H1 (cell line): Measurements from ENCODE around the gene ACAD9. TPM values are rescaled to one million over a fixed set of nuclear protein-coding genes. Genes with fewer than 3 reads are reported as not detected.

Experiments
- CTCF ChIA-PET: fragments of 300-600 bp; sonication (Branson Sonifier 250); formaldehyde crosslinking; loops from one replicate; lab custom pipeline; 2021; ENCODE audit not compliant: partially characterized antibody; lab: Charles Lee
- POLR2A ChIA-PET: fragments of 300-600 bp; sonication (Branson Sonifier 250); formaldehyde crosslinking; loops from one replicate; lab custom pipeline; 2021; ENCODE audit warnings: inconsistent platforms; ENCODE audit not compliant: partially characterized antibody; lab: Charles Lee
- DNase-seq, 2 experiments: peaks; one replicate each; pipeline versions ENCODE4 v3.0.0 to v3.0.0-alpha.2; 2010 to 2022; ENCODE audit warnings: low spot score in 2 of 2, low read depth in 1 of 2, mixed read lengths in 1 of 2
- FAIRE-seq: peaks from 2 replicates; lab custom pipeline; 2011; peaks lifted over from hg19 to GRCh38; lab: Jason Lieb, UNC
- H2AFZ ChIP-seq: 2 replicates; pipeline ENCODE4 v1.8.1; 2012; ENCODE audit warnings: low read length, inconsistent platforms
- H2AK5ac ChIP-seq: 2 replicates; pipeline ENCODE4 v1.6.1; 2013; ENCODE audit warnings: low read depth, low read length
- H2BK120ac ChIP-seq: replicated peaks from 2 replicates; pipeline ENCODE3; 2013; ENCODE audit warnings: low read depth, low read length, inconsistent platforms
- H2BK12ac ChIP-seq: 2 replicates; pipeline ENCODE4 v1.6.1; 2013; ENCODE audit warnings: low read depth, low read length
- H2BK15ac ChIP-seq: 2 replicates; pipeline ENCODE4 v1.6.1; 2013; ENCODE audit warnings: low read length
- H2BK20ac ChIP-seq: 2 replicates; pipeline ENCODE4 v1.6.1; 2013; ENCODE audit warnings: low read length
- H2BK5ac ChIP-seq: 2 replicates; pipeline ENCODE4 v1.6.1; 2013; ENCODE audit warnings: low read depth, low read length
- H3K14ac ChIP-seq: 2 replicates; pipeline ENCODE4 v1.6.1; 2013; ENCODE audit warnings: inconsistent platforms; ENCODE audit not compliant: insufficient read length
- H3K18ac ChIP-seq: 2 replicates; pipeline ENCODE4 v1.6.1; 2013; ENCODE audit warnings: low read length; ENCODE audit errors: extremely low read depth
- H3K23ac ChIP-seq: 2 replicates; pipeline ENCODE4 v1.6.1; 2013; ENCODE audit warnings: inconsistent platforms; ENCODE audit not compliant: insufficient read length
- H3K23me2 ChIP-seq: 2 replicates; pipeline ENCODE4 v1.6.1; 2013; ENCODE audit warnings: low read depth, low read length
- H3K27ac ChIP-seq: 2 replicates; pipeline ENCODE4 v1.6.1; 2011; ENCODE audit warnings: low read depth, low read length, inconsistent platforms
- H3K27me3 ChIP-seq, 4 experiments: replicated peaks in 1 of 4; 1 replicate in 1 of 4; 2 replicates in 3 of 4; pipeline versions ENCODE4 v1.6.1 to v1.8.1; 2011 to 2013; ENCODE audit warnings: low read length in 3 of 4, mild to moderate bottlenecking in 3 of 4, inconsistent platforms in 2 of 4, mixed read lengths in 2 of 4, moderate library complexity in 1 of 4; ENCODE audit not compliant: control insufficient read depth in 3 of 4, insufficient read depth in 3 of 4; ENCODE audit errors: extremely low read depth in 1 of 4
- H3K36me3 ChIP-seq, 4 experiments: 2 replicates each; pipeline versions ENCODE4 v1.6.1 to v1.8.1; 2011 to 2013; ENCODE audit warnings: mild to moderate bottlenecking in 4 of 4, low read length in 3 of 4, moderate library complexity in 2 of 4, control low read depth in 1 of 4, inconsistent platforms in 1 of 4; ENCODE audit not compliant: insufficient read depth in 4 of 4, control insufficient read depth in 2 of 4
- H3K4ac ChIP-seq: replicated peaks from 2 replicates; pipeline ENCODE3; 2013; ENCODE audit warnings: low read length, low read depth, mixed read lengths, inconsistent platforms; ENCODE audit not compliant: insufficient read length
- H3K4me1 ChIP-seq, 4 experiments: replicated peaks in 1 of 4; 1 replicate in 1 of 4; 2 replicates in 3 of 4; pipeline versions ENCODE4 v1.6.1 to v1.8.1; 2011 to 2013; ENCODE audit warnings: low read length in 3 of 4, inconsistent platforms in 2 of 4, mixed read lengths in 1 of 4; ENCODE audit not compliant: insufficient read depth in 4 of 4, control insufficient read depth in 3 of 4
- H3K4me2 ChIP-seq, 2 experiments: 2 replicates each; pipeline versions ENCODE4 v1.6.1 to v1.8.1; 2011 to 2013; ENCODE audit warnings: low read depth in 2 of 2, low read length in 2 of 2, control low read depth in 1 of 2, inconsistent platforms in 1 of 2, mild to moderate bottlenecking in 1 of 2; ENCODE audit not compliant: insufficient read depth in 1 of 2
- H3K4me3 ChIP-seq, 4 experiments: fragments of 200-600, 300-600 bp in 1 of 4; sonication (generic), shearing (Covaris generic), sonication (Bioruptor Twin) in 1 of 4; 2 replicates each; pipeline versions ENCODE4 v1.5.1 to v1.8.1; 2011 to 2016; ENCODE audit warnings: low read length in 4 of 4, low read depth in 3 of 4, control low read depth in 2 of 4, inconsistent platforms in 2 of 4, mild to moderate bottlenecking in 2 of 4, mixed read lengths in 1 of 4, moderate library complexity in 1 of 4; ENCODE audit not compliant: insufficient read depth in 2 of 4; ENCODE audit errors: extremely low read depth in 1 of 4
- H3K56ac ChIP-seq: replicated peaks from 2 replicates; pipeline ENCODE3; 2013; ENCODE audit warnings: low read depth, mild to moderate bottlenecking, mixed read lengths, low read length, inconsistent platforms; ENCODE audit not compliant: insufficient read length
- H3K79me1 ChIP-seq: 2 replicates; pipeline ENCODE4 v1.6.1; 2013; ENCODE audit warnings: low read depth, low read length, control low read depth
- H3K79me2 ChIP-seq, 2 experiments: 2 replicates each; pipeline versions ENCODE4 v1.6.1 to v1.8.1; 2012 to 2013; ENCODE audit warnings: low read length in 2 of 2, mild to moderate bottlenecking in 2 of 2, inconsistent platforms in 1 of 2; ENCODE audit not compliant: insufficient read depth in 2 of 2, control insufficient read depth in 1 of 2
- H3K9ac ChIP-seq, 4 experiments: replicated peaks in 1 of 4; 1 replicate in 1 of 4; 2 replicates in 3 of 4; pipeline versions ENCODE4 v1.6.1 to v1.8.1; 2011 to 2013; ENCODE audit warnings: low read depth in 3 of 4, low read length in 3 of 4, control low read depth in 2 of 4, mild to moderate bottlenecking in 2 of 4, moderate library complexity in 2 of 4, inconsistent platforms in 1 of 4; ENCODE audit errors: extremely low read depth in 1 of 4
- H3K9me3 ChIP-seq, 2 experiments: 2 replicates each; pipeline versions ENCODE4 v1.6.1 to v1.8.1; 2012 to 2013; ENCODE audit warnings: mild to moderate bottlenecking in 2 of 2, moderate library complexity in 2 of 2, control low read depth in 1 of 2, inconsistent platforms in 1 of 2, low read depth in 1 of 2, low read length in 1 of 2, mixed read lengths in 1 of 2; ENCODE audit not compliant: insufficient read depth in 2 of 2
- H4K20me1 ChIP-seq, 2 experiments: replicated peaks in 1 of 2; 2 replicates each; pipeline versions ENCODE3 to v1.8.1; 2011 to 2013; ENCODE audit warnings: inconsistent platforms in 2 of 2, low read length in 2 of 2, mild to moderate bottlenecking in 1 of 2; ENCODE audit not compliant: insufficient read depth in 2 of 2, control insufficient read depth in 1 of 2
- H4K5ac ChIP-seq: 2 replicates; pipeline ENCODE4 v1.6.1; 2013; ENCODE audit warnings: low read length, low read depth, mixed read lengths, inconsistent platforms; ENCODE audit not compliant: insufficient read length
- H4K8ac ChIP-seq: 2 replicates; pipeline ENCODE4 v1.8.0; 2013; ENCODE audit warnings: mild to moderate bottlenecking, moderate library complexity, low read length, inconsistent platforms; ENCODE audit not compliant: insufficient read depth; ENCODE audit errors: extremely low read depth
- H4K91ac ChIP-seq: replicated peaks from 2 replicates; pipeline ENCODE3; 2013; ENCODE audit warnings: low read length, mixed read lengths, inconsistent platforms; ENCODE audit not compliant: insufficient read length
- CEBPB ChIP-seq: IDR thresholded peaks from 2 replicates; pipeline ENCODE4 v1.6.1; 2012; ENCODE audit warnings: low read depth, low read length
- CHD1 ChIP-seq: IDR thresholded peaks from 2 replicates; pipeline ENCODE4 v1.6.1; 2012; ENCODE audit warnings: low read depth, low read length, improper control_type of control experiment
- GTF2F1 ChIP-seq: IDR thresholded peaks from 2 replicates; pipeline ENCODE4 v1.6.1; 2012; ENCODE audit warnings: low read depth, low read length, improper control_type of control experiment, borderline replicate concordance
- PHF8 ChIP-seq: fragments of 200-600 bp; sonication (generic); conservative IDR thresholded peaks from 2 replicates; pipeline ENCODE4 v1.7.1; 2012; ENCODE audit warnings: low read depth, mild to moderate bottlenecking, inconsistent platforms, low read length, moderate library complexity
- RAD21 ChIP-seq, 2 experiments: IDR thresholded peaks in 1 of 2; conservative IDR thresholded peaks in 1 of 2; 2 replicates each; pipeline ENCODE4 v1.6.1; 2011; ENCODE audit warnings: low read depth in 2 of 2, low read length in 2 of 2, improper control_type of control experiment in 1 of 2, inconsistent platforms in 1 of 2, mild to moderate bottlenecking in 1 of 2, moderate library complexity in 1 of 2
- RXRA ChIP-seq: IDR thresholded peaks from 2 replicates; pipeline ENCODE4 v1.6.1; 2011; ENCODE audit warnings: low read depth, mild to moderate bottlenecking, low read length, moderate library complexity; ENCODE audit not compliant: insufficient read depth
- SAP30 ChIP-seq: fragments of 300-600 bp; sonication (generic); IDR thresholded peaks from 2 replicates; pipeline ENCODE4 v1.7.1; 2012; ENCODE audit warnings: low read length, moderate library complexity, mild to moderate bottlenecking, inconsistent platforms; ENCODE audit not compliant: insufficient read depth, insufficient replicate concordance
- SIX5 ChIP-seq: IDR thresholded peaks from 2 replicates; pipeline ENCODE4 v1.6.1; 2011; ENCODE audit warnings: mild to moderate bottlenecking, low read depth, low read length
- SUZ12 ChIP-seq: fragments of 200-600 bp; sonication (generic); IDR thresholded peaks from 2 replicates; pipeline ENCODE4 v1.6.1; 2012; ENCODE audit warnings: mild to moderate bottlenecking, inconsistent platforms, low read length, moderate library complexity, mixed read lengths
- TAF1 ChIP-seq: IDR thresholded peaks from 2 replicates; pipeline ENCODE4 v1.6.1; 2011; ENCODE audit warnings: mild to moderate bottlenecking, low read depth, low read length
- TBP ChIP-seq: IDR thresholded peaks from 2 replicates; pipeline ENCODE4 v1.6.1; 2011; ENCODE audit warnings: low read depth, low read length, improper control_type of control experiment
- YY1 ChIP-seq: IDR thresholded peaks from 2 replicates; pipeline ENCODE4 v1.6.1; 2011; ENCODE audit warnings: low read depth, mild to moderate bottlenecking, low read length
- WGBS, 2 experiments: shearing (Covaris generic) in 1 of 2; methylation state at CpG; one replicate each; pipeline versions ENCODE4 v1.1.6 to v1.1.7; 2013 to 2015; ENCODE audit warnings: low lambda C conversion rate in 2 of 2, mixed read lengths in 2 of 2, inconsistent platforms in 1 of 2, low coverage in 1 of 2, missing lambda C conversion rate in 1 of 2; ENCODE audit not compliant: insufficient replicate concordance in 2 of 2, insufficient coverage in 1 of 2, insufficient read length in 1 of 2; ENCODE audit errors: extremely low coverage in 1 of 2, missing lambda C conversion rate in 1 of 2; 5-methylcytosine and 5-hydroxymethylcytosine counted together
- polyA plus RNA-seq, 7 experiments: library from polyadenylated mRNA; depleted of rRNA in 3 of 7; stranded (reverse) in 5 of 7; unstranded in 2 of 7; fragments of >200 nt in 5 of 7; fragments of 200-250 nt in 2 of 7; gene quantifications; 1 replicate in 5 of 7; 2 replicates in 1 of 7; 4 replicates in 1 of 7; pipeline versions ENCODE4 v1.2.1 to v1.2.3, GENCODE V29; 2011 to 2013; ENCODE audit warnings: missing spikeins in 2 of 7, mixed read lengths in 2 of 7
- total RNA-seq: library from RNA; stranded (reverse); fragmentation: NEBNext Ultra II Directional; extraction: Animal tissue kit (Norgen Biotek cat#: 25700); gene quantifications from 2 replicates; pipeline ENCODE4 v1.2.1, GENCODE V29; 2021
- TF ChIP-seq, protein P1 (sequence below): IDR thresholded peaks from 2 replicates; pipeline ENCODE4 v1.6.1; 2011; ENCODE audit warnings: low read depth, mild to moderate bottlenecking, low read length; ENCODE audit not compliant: insufficient read depth

ACAD9 gene
- total and polyA plus RNA-seq, 2 of the 8 experiments (the other 6 are each of a cell fraction or from before 2014, with no cell fraction given), result 27.5 to 28.9 TPM

- Histone ChIP-seq H3K4me1 (peaks cover 0 to 2% (median 0%) of the 10 kb centered on the region in 4 experiments; a peak in 2 of 7 replicates), H3K18ac (no peak overlapping the region), H3K56ac (no peak overlapping the region), H4K8ac (no peak overlapping the region), H2BK15ac (no peak overlapping the region), H3K4ac (no peak overlapping the region), H3K9ac (no peak overlapping the region), H3K27ac (no peak overlapping the region), H4K5ac (no peak overlapping the region), H3K36me3 (no peaks in the 10 kb centered on the region), H3K23me2 (no peaks in the 10 kb centered on the region; the same call in 1 of the 2 replicates), H2AFZ (no peak overlapping the region), H2BK120ac (no peak overlapping the region), H4K91ac (no peak overlapping the region), H3K9me3 (peaks cover 28 to 46% of the 10 kb centered on the region in 2 experiments), H2BK20ac (no peak overlapping the region), H2BK5ac (no peak overlapping the region), H3K4me3 (no peak overlapping the region), H3K79me1 (no peaks in the 10 kb centered on the region), H3K4me2 (no peak overlapping the region), H2AK5ac (no peak overlapping the region), H3K23ac (no peak overlapping the region), H3K14ac (no peak overlapping the region), H4K20me1 (no peaks in the 10 kb centered on the region), H3K79me2 (no peaks in the 10 kb centered on the region), H2BK12ac (no peak overlapping the region), H3K27me3 (no peaks in the 10 kb centered on the region)
- 54% methylated on average over 4 of the region's 4 CpGs; no CpG with 5 or more reads in 1 of the 2 experiments for WGBS, 2 experiments
- POLR2A ChIA-PET, result no interaction called here
- DNase-seq (no peak), FAIRE-seq (no peak)
- CTCF ChIA-PET, result interaction anchor here (2.4 kb wide), 1 partner anchor 24 kb away, joined by 7 read pairs; no protein-coding TSS in a partner anchor
- TF ChIP-seq SUZ12 (no peak), TAF1 (no peak), TBP (no peak), SIX5 (no peak), GTF2F1 (no peak), CEBPB (no peak), CHD1 (no peak), PHF8 (no peak), RXRA (no peak), RAD21 (IDR thresholded peaks at IDR 0.05 in 1 of 2, conservative IDR thresholded peaks at IDR 0.05 in 1 of 2; ENCODE audit: low read depth in 2 of 2, low read length in 2 of 2) (no peak), SAP30 (no peak), YY1 (no peak)
- TF ChIP-seq, protein P1, sequence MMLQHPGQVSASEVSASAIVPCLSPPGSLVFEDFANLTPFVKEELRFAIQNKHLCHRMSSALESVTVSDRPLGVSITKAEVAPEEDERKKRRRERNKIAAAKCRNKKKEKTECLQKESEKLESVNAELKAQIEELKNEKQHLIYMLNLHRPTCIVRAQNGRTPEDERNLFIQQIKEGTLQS, result no peak
These were observed 27.8 kb upstream of the ACAD9 start for GRCh38 chr3:128851601-128852000.
